Measurements from ENCODE around the gene C6orf163.
"Not testable (repeated sequence)": the region's sequence is repeated elsewhere in the genome, so short reads cannot be mapped to it uniquely, and the experiment has no call there.

The C6orf163 gene

DNA sequence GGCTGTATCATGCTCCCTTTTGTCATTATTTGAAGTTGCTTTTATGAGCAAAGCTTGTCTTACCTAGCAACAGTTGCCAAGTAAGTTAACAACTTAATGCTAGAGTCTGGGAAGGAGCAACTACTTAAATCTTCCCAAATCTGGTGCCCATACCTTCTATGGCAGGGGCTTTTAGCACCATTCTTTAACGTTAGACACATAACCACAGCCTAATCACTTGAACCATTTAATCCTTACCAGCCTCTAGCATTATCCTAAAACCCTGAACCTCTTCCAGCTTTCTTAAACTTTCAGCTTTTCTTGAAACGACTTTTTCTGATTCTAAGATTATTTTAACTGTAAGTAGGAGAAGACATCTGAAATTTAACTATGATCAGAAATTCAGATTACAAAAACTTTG is at the start of gene C6orf163:
Gene C6orf163, plus strand, starts transcription at position 83 of the 400 bp plus-strand sequence. Its CDS starts 287 bp downstream, at position 370.
- no peak for DNase-seq (ENCODE audit: low read depth in 3 of 3)

DNA sequence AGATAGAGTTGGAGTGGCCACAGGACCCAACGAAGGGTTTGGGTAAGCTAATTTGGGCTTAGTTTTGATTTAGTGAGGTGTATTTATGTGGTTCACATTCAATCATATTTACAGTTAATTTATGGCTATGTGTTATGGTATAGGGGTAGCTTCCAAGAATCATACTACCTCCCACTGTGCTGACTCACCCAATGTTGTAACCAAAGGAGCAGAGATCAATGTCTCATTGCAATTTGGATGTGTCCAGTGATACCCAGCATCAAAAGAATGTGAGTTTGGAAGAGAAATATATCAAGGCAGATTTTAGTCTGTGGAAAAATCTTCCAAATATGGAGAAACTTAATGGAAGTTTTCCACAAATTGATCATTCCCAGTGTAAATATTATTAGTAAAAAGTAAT is 47.5 kb upstream of the C6orf163 start:
- DNase-seq (ENCODE audit: low read depth in 3 of 3): no peak

DNA sequence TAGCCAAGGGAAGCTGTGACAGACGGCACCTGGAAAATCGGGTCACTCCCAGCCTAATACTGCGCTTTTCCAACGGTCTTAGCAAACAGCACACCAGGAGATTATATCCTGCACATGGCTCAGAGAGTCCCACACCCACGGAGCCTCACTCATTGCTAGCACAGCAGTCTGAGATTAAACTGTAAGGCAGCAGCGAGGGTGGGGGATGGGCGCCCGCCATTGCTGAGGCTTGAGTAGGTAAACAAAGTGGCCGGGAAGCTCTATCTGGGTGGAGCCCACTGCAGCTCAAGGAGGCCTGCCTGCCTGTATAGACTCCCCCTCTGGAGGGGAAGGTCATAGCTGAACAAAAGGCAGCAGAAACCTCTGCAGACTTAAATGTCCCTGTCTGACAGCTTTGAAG is 43.3 kb upstream of the C6orf163 start:
- not testable (repeated sequence) for DNase-seq (ENCODE audit: low read depth in 3 of 3)

DNA sequence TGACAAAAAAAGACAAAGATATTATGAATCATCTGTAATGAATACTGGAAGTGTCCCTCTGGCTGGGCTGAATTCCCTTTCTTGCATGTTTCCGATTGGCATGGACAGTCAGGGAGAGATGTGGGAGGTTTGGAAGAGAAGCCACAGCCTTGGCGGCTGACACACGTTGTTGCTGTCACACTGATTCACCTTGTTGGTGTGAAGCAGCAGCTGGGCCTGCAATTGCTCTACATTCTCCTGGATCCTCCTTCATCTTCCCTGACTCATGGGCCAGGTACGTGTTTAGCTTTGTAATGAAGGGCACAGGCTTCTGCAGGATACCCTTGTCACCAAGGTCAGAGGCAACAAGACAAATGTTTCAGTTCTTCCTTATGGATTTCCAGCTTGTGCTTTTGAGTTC is 35.6 kb upstream of the C6orf163 start:
- no peak for DNase-seq (ENCODE audit: low read depth in 3 of 3)

DNA sequence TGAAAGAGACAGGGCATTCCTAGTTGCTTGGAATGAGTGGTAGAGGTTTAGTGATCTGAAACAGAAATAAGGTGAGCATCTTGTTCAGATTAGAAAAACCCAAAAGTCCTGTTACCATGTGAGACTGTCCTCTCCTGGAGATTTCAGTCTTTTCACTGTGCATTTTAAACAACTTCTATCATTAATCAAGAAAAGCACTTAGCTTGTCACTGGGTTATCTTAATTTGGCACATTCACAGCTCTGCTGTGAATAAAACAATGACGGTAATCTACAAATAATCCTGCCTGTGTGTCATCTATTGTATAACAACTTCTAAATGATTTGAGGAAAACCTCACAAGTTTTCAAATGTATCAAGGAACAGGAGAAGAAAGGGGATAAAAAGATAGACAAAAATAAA is 31.8 kb upstream of the C6orf163 start:
- no peak for DNase-seq (ENCODE audit: low read depth in 3 of 3)

DNA sequence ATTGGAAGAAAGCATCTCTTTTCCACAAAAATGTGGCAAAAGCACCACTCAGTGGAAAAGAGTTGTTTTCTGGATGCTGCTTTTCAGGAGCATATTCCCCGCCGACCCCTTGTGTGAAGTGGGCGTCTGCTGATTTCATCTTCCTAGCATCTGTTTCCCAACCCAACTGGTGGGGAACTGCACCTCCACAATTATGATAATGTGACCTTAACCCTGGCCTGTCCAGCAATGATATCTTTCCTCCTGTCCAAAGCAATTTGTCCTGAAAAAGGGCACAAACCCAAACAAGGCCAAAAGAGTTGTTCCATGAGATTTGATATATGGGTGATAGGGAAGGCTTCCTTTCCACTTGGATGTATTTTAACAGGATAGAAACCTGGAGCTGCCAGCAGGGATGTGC is 29.5 kb upstream of the C6orf163 start:
- DNase-seq (ENCODE audit: low read depth in 3 of 3): no peak

DNA sequence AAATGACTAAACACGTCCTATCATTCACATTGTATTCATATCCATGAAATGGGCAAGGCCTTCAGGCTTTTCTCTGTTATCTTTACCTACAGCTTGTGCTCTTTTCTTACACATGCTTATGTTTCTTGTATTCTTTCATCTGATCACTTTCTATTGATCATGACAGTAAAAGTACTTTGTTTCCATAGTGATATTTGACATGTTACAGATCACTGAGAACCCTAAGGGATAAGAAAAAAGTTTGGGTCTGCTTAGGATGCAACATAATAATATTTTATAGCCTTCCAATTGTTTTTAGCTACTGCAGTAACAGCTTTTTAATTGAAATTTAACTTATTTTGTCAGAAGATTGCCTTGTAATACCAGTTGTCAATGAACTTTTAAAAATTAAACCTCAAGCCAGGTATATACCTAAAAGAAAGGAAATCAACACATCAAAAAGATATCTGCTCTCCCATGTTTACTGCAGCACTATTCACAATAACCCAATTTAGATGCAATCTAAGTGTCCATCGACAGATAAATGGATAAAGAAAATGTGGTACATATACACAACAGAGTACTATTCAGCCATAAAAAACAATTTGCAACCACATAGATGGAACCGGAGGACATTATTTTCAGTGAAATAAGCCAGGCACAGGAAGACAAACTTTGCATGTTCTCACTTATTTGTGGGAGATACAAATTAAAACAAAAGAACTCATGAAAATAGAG is 25.2 kb upstream of the C6orf163 start:
- no peak for DNase-seq (ENCODE audit: low read depth in 3 of 3)

DNA sequence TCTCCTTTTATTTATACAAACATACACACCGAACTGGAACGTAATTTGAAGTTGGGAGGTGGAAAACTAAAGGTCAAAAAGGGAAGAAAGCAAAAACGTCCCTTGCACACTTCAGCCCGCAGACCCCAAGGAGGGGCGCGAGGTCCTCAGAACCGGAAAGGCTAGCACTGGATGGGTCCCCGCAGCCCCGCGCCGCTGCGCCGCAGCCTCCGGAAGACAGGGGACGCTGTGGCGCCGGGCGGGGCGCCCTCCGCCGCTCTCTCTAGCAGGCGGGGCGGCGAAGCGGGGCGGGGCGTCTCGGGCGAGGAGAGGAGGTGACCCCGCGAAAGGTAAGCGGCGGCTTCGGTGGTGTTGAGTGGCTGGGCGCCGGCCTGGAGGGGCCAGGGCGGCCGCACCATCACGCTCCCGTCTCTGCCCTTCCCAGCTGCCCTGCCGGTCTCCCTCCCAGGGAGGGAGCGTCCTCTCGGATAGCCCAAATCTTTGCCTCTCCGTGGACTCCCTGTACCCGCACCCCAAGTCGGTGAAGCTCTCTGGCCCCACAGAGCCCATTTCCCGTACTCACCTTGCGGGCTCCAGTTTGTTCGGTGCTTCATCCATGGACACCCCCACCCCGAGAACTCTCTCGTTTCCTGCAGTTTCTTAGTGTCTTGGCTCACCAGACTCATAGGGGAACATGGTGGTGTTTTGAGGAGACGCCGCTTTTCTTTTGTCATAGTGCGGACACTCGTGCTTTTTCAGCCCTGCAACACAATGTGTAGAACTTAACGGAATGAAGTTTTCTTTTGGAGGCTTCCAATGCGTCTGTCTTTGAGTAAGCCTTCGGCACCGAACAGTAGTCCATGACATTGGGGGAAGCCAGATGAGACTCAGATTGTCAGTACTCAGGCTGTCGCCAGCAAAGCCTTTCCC is 22.1 kb upstream of the C6orf163 start, which contains the start of gene SMIM8:
Gene SMIM8, plus strand, starts transcription at position 285 of the 909 bp plus-strand sequence. CDS start 14,444 bp downstream, outside the sequence.
- DNase-seq (ENCODE audit: low read depth in 3 of 3): peak; percentile 73 to 91 (median 78)

DNA sequence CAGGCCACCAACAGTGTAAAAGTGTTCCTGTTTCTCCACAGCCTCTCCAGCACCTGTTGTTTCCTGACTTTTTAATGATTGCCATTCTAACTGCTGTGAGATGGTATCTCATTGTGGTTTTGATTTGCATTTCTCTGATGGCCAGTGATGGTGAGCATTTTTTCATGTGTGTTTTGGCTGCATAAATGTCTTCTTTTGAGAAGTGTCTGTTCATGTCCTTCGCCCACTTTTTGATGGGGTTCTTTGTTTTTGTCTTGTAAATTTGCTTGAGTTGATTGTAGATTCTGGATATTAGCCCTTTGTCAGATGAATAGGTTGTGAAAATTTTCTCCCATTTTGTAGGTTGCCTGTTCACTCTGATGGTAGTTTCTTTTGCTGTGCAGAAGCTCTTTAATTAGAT is 20.7 kb upstream of the C6orf163 start:
- not testable (repeated sequence) for DNase-seq (ENCODE audit: low read depth in 3 of 3)

DNA sequence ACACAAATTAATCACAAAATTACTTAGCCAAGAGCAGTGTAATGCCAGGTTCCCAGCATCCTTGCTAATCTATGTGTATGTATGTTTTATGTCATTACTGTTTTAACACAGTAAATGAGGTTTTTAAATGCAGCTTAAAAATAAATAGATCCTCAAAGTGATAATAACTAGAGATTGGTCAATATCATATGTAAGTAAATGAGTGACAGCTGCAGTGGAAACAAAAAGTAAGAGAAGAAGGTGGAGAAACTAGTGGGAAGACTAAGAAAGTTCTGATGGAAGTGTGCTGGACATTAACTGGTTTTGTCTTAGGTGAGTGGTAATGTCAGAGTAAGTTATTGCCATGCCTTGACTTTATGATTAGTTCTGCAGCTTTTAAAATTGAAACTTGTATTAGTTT is 13.7 kb upstream of the C6orf163 start:
- DNase-seq (ENCODE audit: low read depth in 3 of 3): no peak

DNA sequence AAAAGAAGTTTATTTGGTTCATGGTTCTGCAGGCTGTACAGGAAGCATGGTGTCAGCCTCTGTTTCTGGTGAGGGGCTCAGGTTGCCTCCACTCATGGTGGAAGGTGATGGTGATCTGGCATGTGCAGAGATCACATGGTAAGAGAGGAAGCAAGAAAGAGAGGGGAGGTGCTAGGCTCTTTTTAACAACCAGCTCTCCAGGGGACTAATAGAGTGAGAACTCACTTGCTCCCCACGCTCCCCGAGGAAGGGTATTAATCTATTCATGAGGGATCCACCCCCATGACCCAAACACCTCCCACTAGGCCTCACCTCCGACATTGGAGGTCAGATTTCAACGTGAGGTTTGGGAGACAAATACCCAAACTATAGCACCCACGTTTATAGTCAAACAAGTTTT is 11.6 kb upstream of the C6orf163 start:
- DNase-seq (ENCODE audit: low read depth in 3 of 3): no peak

DNA sequence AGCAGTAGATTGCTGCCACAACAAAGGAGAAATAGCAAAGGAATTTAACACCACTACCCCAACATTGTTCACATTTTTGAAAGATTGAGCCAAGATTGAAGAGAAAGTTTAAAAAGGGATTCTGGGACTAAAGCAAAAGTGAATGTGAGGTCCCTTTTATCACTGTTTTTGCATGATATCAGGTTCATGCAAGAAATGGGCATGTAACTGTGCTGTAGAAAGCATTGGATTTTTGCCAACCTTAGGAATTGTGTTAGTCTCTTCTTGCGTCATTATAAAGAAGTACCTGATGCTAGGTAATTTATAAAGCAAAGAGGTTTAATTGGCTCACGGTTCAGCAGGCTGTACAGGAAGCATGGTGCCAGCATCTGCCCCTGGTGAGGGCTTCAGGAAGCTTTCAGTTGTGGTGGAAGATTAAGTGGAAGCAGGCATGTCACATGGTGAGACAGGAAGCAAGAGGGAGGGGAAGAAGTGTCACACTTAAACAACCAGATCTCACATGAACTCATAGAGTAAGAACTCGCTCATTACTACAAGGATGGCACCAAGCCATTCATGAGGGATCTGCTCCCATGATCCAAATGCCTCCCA is 10.9 kb upstream of the C6orf163 start:
- no peak for DNase-seq (ENCODE audit: low read depth in 3 of 3)

DNA sequence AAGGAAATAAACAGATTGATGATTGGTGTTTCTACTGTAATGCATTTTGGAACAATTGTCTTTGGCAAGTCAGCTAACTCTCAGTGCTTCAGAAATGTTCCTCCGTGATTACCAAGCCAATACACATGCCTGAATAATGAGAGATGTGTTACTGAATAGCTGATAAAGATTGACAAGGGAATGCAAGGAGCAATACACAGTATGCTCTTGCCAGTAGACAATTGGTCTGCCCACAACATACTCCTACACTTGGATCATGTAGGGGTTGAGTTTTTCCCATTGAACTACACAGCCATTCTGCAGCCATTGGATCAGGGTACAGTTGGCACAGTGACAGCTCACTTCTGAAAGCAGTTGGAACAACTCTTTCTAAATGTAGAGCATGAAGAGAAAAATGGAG is 9.9 kb upstream of the C6orf163 start:
- DNase-seq (ENCODE audit: low read depth in 3 of 3): no peak

DNA sequence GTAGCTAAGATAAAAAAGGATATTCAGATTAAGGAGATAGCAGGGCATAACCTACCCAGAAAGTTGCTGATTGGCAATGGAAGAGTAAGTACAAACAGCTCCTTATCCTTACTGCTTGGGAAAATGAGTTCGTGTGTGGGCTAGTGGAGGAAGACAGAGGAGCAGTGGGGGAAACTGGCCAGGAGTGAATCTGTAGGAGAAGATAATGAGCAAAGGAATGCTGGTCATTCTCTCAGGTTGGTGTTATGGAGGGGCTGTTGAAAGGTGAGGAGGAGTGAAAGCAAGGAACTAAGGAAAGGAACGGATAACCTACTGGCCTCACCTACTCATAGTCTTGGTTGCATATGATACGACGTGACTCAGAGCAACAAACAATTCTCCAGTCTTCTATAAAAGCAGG is 8.2 kb upstream of the C6orf163 start:
- DNase-seq (ENCODE audit: low read depth in 3 of 3): no peak

DNA sequence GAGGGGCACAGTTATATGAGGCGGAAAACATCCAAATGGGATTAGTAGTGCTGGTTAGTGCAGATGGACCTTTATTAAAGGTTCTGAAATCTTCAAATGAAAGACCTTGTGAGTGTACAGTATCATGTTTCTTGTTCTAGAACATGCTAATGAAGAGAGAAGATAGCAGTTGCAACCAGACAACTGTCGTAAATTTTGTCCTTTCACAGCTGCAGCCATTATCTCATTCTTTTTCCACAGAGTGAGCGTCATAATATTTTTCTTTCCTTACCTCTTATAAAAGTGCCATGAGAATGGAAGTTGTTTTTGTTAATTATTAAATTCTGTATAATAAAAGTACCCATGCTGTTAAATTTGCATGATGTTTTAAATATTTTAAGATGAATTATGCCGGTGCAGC is 4.4 kb upstream of the C6orf163 start:
- no peak for DNase-seq (ENCODE audit: low read depth in 3 of 3)

DNA sequence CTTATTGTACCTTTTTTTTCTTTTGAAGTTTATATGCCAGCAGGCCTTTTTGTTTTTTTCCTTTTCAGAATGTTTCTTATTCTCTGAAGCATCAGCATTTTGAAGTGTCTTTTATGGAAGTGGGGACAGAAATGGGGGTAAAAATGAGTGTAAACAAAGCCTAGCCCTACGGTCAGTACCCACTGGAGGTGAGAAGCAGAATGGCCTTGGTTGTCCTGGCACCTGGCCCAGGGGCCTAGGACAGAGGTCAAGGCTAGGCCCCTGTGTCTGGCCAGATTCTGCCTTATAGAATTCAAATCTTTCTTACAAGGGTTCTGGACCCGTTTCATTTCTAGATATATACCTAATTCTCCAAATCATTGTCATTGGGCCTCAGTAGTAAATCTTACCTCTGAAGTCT is 3.5 kb upstream of the C6orf163 start:
- no peak for DNase-seq (ENCODE audit: low read depth in 3 of 3)

DNA sequence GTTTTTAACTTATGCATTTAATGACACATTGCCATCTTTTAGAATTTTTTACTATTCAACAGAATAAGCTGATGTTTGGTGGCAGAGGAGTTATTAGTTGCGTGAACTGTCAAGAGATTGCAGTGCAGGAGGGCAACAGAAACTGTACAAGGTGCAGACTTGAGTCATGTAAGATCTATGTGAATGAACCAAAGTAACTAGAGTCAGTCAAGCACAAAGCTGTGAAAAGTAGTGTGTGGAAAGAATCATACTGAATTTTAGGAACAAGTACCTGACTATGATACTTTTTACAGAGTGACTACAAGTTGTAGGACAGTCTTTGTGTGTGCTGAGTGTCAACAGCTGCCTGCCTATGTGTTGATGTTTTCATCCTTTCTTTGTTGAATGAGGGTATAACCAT is 2.7 kb upstream of the C6orf163 start:
- DNase-seq (ENCODE audit: low read depth in 3 of 3): no peak

DNA sequence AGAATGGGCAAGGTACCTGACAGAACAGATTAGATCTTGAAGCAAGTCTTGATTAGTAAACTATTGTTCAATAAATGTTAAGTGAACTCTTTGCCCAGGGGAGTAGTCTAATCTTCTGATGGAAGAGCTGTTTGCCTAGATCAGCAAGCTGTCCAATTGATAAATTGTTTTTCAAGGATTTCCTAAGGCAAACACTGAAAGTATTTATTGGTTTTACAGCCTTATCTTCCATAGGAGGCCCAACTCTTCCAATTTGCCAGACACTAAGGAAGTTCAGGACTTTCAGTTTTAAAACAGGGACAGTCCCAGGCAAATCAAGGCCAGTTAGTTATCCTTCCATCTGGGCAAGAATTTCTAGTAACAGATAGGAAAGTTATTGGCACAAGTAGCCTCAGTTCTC is 1.8 kb upstream of the C6orf163 start:
- DNase-seq (ENCODE audit: low read depth in 3 of 3): no peak

DNA sequence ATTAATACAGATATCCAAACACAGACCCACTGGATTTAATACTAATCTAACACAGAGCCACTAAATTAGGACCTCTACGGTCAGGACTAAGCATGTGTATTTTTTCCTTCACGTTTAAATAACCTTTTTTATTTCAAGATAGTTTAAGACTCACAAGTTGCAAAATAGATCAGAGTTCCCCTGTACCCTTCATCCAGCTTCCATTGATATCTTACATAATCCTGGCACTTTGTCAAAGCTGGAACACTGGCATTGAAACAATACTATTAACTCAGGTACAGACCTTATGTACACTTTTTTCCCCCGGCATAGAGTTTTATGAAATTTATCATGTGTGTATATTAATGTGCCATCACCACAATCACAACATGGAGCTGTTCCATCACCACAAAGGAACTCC is 2.1 kb downstream of the C6orf163 start:
- DNase-seq (ENCODE audit: low read depth in 3 of 3): no peak

DNA sequence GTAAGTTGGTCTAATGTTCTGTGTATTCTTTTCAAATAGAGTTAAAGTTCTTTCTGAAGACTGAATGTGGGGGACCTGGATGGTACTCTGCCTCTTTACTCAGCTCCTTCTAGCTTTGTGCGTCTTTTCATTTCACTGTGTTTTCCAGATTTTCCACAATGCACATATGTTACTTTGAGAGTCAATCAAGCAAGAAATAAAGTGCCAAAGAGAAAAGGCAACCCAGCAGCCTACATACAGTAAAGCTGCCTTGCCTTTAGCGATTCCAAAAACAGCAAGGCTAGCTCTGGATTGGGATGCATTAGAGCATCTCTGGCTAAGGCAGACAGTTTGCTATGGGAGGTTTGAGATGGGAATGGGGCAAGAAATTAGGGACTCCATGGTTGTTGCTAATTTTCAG is 5.3 kb downstream of the C6orf163 start:
- no peak for DNase-seq (ENCODE audit: low read depth in 3 of 3)

DNA sequence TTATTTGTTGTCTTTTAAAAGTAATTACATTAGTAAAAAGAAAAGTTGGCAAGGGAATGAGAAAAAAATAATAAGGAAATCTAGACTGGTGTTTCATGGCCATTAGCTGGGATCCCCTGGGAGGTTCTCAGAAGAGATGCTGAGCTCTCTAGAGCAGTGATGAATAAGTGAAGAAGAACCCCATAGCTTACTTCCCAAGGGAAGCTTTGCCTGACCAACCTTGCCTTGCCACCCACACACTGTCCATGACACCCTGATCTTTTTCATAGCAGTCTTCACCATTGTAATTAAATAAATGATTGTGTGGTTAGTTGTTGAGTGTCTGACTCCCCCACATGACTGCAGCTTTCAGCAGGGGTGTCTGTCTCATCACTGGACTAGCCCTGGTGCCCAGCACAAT is 5.9 kb downstream of the C6orf163 start:
- no peak for DNase-seq (ENCODE audit: low read depth in 3 of 3)

DNA sequence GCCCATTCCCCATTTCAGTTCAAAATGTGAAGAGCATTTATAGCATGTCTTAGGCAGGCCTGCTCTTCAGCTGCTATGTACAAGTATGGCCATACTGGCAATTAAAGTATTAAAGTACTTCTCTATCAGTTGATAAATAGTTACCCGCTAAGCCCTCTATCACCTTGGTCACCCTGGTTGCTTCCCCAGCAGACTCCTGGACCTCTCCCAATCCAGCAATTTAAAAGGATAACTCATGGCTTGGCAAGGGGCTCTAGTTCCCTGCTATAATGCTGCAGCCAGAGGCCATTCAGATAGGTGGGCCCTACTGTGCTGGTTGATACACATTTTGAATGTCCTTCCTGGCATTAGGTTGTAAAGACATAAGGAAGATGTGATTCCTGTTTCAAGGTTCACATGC is 7.0 kb downstream of the C6orf163 start:
- DNase-seq (ENCODE audit: low read depth in 3 of 3): no peak

DNA sequence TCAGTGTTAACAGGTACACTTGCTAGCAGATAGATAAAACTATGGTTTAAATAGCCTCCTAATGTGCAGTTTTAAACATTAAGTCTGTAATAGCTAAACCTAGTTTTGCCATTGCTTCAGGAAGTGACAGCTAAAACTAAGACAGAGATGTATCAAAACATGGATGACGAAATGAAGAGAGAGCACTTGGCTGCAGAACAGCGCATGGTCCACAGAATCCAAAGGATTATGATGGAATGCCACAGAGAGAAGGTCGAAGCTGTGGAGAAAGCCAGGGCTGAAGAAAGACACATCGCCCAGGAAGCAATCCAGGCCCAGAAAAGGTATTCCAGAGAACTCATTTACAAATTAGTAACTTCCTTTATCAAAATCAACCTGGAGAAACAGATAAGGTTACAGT is 11.6 kb downstream of the C6orf163 start:
- DNase-seq (ENCODE audit: low read depth in 3 of 3): no peak
